GM21515 (cell line): ENCODE results near the gene KIAA1755.

Experiments
- ATAC-seq: cut with Tn5 transposase; IDR thresholded peaks from one replicate; pipeline ENCODE4 v1.9.1; 2021; ENCODE audit not compliant: unreplicated experiment

The KIAA1755 gene

GRCh38 chr20:38168791-38169589, 91.5 kb downstream of the KIAA1755 start:
- no peak for ATAC-seq

DNA sequence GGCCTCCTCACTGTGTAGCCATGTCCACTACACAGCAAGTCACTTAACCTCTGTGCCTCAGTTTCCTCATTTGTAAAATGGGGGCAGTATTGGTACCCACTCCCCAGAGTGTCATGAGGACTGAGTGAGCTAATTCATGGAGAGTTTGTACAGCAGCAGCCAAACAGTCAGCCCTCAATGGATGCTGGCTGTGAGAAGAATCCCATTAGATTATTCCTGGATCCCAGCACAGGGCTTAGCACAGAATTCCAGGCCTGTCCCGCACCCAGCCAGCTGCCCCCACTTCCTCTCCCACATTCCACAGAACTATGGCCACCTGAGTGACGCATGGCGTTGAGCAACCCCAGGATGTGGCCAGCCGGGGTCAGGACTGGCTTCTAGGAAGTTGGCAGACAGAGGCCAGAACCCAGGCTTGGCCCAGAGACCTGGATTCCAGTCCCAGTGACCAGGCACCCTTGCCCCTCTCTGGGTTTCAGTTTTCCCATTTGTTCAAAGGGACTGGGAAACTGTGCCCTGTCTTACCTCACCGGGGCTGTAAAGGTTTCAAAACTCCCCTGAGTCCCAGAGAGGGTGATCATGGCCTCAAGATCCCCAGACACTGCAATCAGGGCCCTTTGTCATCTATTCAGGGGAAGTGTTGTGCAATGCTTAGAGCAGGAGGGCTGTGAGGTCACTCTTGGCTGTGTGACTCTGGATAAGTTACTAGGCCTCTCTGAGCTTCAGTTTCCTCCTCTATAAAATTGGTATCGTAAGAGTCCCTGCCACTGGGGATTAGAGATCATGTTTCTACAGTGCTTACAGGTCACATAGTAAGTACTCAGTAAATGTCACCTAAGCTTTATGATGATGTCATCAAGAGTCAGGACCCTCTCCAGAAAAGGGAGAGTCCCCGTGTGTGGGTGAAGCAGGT, 92.4 kb downstream of the KIAA1755 start:
- no peak for ATAC-seq

DNA sequence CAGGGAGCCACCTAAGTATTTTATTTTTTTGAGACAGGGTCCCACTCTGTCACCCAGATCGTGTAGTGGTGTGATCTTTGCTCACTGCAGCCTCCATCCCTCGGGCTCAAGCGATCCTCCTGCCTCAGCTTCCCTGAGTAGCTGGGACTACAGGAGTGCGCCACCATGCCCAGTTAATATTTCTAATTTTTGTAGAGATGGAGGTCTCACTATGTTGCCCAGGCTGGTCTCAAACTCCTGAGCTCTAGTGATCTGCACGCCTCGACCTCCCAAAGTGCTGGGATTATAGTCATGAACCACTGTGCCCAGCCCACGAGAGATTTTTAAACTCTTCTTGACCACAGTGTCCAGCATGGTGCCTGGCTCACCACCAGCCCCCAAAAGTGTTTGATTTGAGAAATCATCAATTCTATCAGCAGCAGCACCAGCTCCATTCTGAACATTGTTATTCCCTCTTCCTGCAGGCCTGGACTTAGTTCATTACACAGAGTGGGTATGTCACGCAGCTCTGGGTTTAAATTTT, 93.1 kb downstream of the KIAA1755 start:
- no peak for ATAC-seq

DNA sequence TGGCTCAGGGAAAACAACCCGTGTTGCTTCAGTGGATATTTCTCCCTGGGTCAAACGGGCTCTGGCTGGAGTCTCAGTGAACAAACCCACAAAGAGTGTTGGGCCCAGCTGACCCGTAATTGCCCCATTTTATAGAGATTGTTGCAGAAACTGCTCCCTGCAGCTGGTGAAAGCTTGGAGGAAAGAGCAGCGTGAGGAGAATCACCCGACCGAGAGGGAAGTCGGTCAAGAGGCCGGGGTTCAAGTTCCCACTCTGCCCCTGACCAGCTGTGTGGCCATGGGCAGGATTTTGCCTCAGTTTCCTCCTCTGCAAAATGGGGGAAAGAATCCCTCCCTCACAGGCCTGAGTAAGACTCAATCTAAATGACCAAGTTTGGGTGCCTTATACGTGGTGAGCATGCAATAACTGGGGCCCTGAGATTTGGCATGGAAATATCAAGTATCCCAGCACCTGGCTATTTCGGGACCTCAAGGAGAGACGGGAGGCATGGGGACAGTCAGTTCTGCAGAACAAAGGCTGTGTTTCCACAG, 93.8 kb downstream of the KIAA1755 start:
- no peak for ATAC-seq

GRCh38 chr20:38165966-38166702, 94.4 kb downstream of the KIAA1755 start:
- no peak for ATAC-seq

GRCh38 chr20:38165089-38165965, 95.2 kb downstream of the KIAA1755 start, which contains the start of gene TGM2:
TGM2 (minus strand) TSS chr20:38165270; CDS start chr20:38165198, 72 bp downstream.
- peak; percentile 81 for ATAC-seq

GRCh38 chr20:38164624-38165088, 95.9 kb downstream of the KIAA1755 start:
- ATAC-seq, result no peak

- no peak for ATAC-seq
These were observed 96.5 kb downstream of the KIAA1755 start for GRCh38 chr20:38164069-38164468.

- no peak for ATAC-seq
These were observed 97.4 kb downstream of the KIAA1755 start for GRCh38 chr20:38162878-38163875.

- no peak for ATAC-seq
These were observed 98.4 kb downstream of the KIAA1755 start for GRCh38 chr20:38162149-38162548.

- no peak for ATAC-seq
These were observed 99.1 kb downstream of the KIAA1755 start for GRCh38 chr20:38161412-38161774.
